Activated naive CD4-positive, alpha-beta T cell treated with anti-CD3 and anti-CD28 coated beads, Interleukin-2, amount 50 U/mL, for 24 hours (primary cell): ENCODE results near the gene PCDHA1.

ENCODE experiments used
- H3K27ac Mint-ChIP-seq: one replicate; pipeline ENCODE4 v1.8.0; 2021; ENCODE audit warnings: mild to moderate bottlenecking, mixed read lengths
- H3K27me3 Mint-ChIP-seq: one replicate; pipeline ENCODE4 v1.8.0; 2021; ENCODE audit warnings: mixed read lengths
- H3K36me3 Mint-ChIP-seq: one replicate; pipeline ENCODE4 v1.8.0; 2021; ENCODE audit warnings: mixed read lengths
- H3K4me1 Mint-ChIP-seq: one replicate; pipeline ENCODE4 v1.8.0; 2021; ENCODE audit warnings: mixed read lengths
- H3K4me3 Mint-ChIP-seq: one replicate; pipeline ENCODE4 v1.8.0; 2021; ENCODE audit warnings: mild to moderate bottlenecking, mixed read lengths
- H3K9me3 Mint-ChIP-seq: one replicate; pipeline ENCODE4 v1.8.0; 2021; ENCODE audit warnings: mixed read lengths

Gene PCDHA1

DNA sequence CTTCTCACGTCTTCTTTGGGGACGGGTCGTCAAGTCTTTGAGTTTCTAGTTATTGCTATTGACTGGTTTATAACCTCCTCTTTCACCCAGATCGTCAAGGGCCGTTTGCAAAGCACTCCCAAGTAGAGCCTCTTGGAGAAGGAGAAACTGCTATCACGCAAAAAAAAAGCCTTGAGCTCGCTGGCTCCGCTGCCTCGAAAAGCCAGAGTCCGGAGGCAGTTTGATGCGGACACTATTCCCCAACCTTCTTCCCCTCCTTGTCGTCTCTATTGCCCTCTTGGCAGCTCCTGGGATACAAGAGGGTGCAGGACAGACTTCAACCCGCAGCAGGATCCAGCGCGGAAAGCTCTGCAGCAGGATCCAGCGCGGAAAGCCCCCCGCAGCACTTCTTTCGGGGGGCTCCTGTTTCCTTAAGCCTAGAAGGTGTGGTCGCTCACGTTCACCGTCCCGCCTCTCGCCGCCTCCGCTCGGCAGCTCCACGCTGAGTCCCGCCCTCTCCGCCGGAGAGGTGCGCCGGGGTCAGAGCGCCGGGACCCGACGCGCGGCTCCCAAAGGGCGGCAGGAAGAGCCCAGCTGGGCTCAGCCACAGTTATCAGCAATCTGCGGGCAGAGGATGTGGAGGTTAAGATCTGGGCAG lies 140.0 kb downstream of the PCDHA1 start, which contains the start of gene PCDHAC1:
PCDHAC1 (plus strand) TSS at position 494 of the 637 bp plus-strand sequence. CDS start 594 bp downstream, outside the sequence.
- peak within 1 kb of the TSS; percentile 59 for H3K4me3 Mint-ChIP-seq
- H3K27ac Mint-ChIP-seq, result no peak within 1 kb of the TSS
- no peaks in the 10 kb centered on the region for H3K9me3 Mint-ChIP-seq
- no peaks in the 10 kb centered on the region for H3K36me3 Mint-ChIP-seq
- H3K27me3 Mint-ChIP-seq, result peaks cover 50% of the 10 kb centered on the region
- H3K4me1 Mint-ChIP-seq, result peaks cover 4% of the 10 kb centered on the region

DNA sequence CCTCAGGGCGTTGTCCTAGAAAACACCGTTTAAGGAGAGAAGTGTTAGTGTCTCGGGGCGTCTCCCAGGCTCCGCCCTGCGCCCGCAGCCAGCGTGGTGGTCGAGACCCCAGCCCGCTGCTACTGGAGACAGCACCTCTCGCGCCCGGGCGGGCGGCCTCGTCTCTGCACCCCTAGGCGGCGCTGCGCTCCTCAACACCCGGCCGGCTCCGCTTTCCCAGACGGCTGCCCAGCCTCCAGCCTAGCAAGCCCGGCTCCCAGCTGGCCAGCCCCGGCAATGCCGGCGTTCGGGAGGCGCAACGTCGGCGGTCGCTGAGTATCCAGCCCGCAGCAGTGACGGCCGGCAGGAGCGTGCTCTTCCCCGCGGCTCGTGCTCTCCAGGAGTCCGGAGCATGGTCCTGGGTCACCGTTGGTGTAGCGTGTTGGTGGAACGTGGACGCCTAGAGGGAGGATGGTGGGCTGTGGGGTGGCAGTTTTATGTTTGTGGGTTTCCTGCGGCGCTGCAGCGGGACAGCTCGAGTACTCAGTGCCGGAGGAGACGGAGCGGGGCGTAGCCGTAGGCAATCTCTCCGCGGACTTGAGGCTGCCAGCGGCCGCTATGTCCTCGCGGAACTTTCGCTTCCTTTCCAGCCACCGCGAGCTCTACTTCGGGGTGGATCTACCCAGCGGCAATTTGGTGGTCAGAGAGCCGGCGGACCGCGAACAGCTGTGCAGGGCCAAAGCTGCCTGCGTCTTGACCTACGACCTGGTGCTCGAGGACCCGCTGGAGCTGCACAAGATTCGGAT lies 140.7 kb downstream of the PCDHA1 start:
- no peak overlapping the region for H3K27ac Mint-ChIP-seq

DNA sequence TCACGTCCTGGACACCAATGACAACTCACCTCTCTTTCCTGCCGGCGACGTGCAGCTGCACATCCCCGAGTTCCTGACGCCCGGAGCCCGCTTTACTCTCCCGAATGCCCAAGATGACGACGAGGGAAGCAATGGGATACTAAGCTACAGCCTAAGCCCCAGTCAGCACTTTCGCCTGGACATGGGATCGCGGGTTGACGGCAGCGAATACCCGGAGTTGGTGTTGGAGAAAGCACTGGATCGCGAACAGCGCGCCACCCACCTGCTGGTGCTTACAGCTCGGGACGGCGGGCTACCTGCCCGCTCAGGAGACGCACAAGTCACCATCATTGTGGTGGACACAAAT lies 141.3 kb downstream of the PCDHA1 start:
- H3K27ac Mint-ChIP-seq, result no peak overlapping the region
- peaks cover 4% of the 10 kb centered on the region for H3K4me1 Mint-ChIP-seq
- H3K36me3 Mint-ChIP-seq, result no peaks in the 10 kb centered on the region
- peaks cover 49% of the 10 kb centered on the region for H3K27me3 Mint-ChIP-seq
- H3K9me3 Mint-ChIP-seq, result no peaks in the 10 kb centered on the region
- H3K4me3 Mint-ChIP-seq, result peak overlapping the region; percentile 59

More for the DNA sequence above, 140.7 kb downstream of the PCDHA1 start:
- Mint-ChIP-seq H3K4me1 (peaks cover 4% of the 10 kb centered on the region), H3K9me3 (no peaks in the 10 kb centered on the region), H3K27me3 (peaks cover 50% of the 10 kb centered on the region), H3K36me3 (no peaks in the 10 kb centered on the region), H3K4me3 (peak overlapping the region; percentile 59)

DNA sequence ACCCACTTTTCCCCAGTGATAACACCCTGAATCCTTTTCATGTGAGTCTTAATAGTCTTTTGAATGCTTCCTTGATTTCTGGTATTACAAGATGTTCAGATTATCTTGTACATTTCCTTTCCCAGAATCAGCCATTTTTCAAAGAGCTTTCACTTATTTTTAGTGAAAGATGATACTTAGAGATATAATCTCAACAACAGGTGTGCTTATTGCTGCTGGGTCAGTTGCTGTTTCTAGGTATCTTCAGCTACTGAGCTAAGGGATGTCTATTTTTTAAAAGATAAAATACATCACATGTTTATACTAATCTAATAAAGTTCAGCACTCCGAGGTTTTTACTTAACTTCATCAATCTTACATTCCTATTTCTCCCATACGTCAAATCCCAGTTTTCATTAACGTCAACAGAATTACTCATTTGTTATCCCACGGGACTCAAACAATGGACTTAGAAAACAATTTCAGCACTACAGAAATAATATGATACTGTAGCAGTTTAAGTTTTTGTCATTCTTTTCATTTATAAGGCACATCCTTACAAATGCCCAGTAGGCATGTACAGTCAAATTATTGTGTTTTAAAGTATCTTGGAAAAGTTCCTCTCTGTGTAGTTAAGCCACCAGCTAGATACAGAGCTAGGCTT lies 149.1 kb downstream of the PCDHA1 start:
- Mint-ChIP-seq H3K4me3 (no peak overlapping the region), H3K4me1 (no peaks in the 10 kb centered on the region), H3K27me3 (peaks cover 7% of the 10 kb centered on the region), H3K36me3 (no peaks in the 10 kb centered on the region), H3K27ac (no peak overlapping the region), H3K9me3 (no peaks in the 10 kb centered on the region)

DNA sequence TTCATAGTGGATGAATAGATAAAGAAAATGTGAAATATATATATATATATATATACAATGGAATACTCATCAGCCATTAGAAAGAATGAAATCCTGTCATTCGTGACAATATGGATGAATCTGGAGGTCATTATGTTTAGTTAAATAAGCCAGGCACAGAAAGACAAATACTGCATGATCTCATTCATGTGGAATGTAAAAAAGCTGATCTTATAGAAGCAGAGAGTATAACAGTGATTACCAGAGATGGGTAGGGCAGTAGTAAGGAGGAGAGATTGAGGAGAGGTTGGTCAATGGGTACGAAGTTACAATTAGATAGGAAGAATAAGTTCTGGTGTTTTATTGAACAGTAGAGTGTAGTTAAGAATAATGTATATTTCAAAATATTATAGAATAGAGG lies 160.6 kb downstream of the PCDHA1 start:
- Mint-ChIP-seq H3K9me3 (peaks cover 20% of the 10 kb centered on the region), H3K4me3 (no peak overlapping the region), H3K27ac (no peak overlapping the region), H3K27me3 (peaks cover 4% of the 10 kb centered on the region), H3K4me1 (no peaks in the 10 kb centered on the region), H3K36me3 (no peaks in the 10 kb centered on the region)

DNA sequence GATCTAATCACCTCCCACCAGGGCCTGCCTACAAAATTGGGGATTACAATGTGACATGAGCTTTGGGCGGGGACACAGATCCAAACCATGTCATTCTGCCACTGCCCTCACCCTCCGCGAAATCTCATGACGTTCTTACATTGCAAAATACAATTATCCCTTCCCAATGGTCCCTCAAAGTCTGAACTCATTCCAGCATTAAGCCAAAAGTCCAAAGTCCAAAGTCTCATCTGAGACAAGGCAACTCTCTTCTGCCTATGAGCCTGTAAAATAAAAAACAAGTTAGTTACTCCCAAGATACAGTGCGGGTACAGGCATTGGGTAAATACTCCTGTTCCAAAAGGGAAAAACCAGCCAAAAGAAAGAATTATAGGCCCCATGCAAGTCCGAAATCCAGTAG lies 165.7 kb downstream of the PCDHA1 start:
- Mint-ChIP-seq H3K27me3 (peaks cover 5% of the 10 kb centered on the region), H3K4me1 (no peaks in the 10 kb centered on the region), H3K9me3 (no peaks in the 10 kb centered on the region), H3K4me3 (no peak overlapping the region), H3K27ac (no peak overlapping the region), H3K36me3 (no peaks in the 10 kb centered on the region)

DNA sequence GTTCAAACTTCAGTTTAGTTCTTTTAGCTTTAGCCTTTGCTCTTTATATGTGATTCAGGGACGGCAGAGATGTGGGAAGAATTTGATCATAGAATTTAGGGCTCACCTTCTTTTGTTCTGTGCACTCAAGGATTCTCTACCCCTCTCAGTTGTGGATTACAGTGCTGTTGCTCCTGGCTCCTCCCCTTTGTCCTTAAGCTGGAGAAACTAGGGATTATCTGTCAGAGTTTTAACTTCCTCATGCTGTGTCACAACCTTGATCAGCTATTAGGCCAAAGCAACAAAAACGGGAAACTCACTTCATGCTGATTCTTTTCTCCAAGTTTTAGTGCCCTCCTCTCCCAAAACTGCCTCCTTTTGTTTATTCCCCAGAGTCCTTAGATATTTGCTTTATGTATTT lies 167.3 kb downstream of the PCDHA1 start:
- Mint-ChIP-seq H3K4me3 (no peak overlapping the region), H3K4me1 (no peaks in the 10 kb centered on the region), H3K27ac (no peak overlapping the region), H3K36me3 (no peaks in the 10 kb centered on the region), H3K9me3 (no peaks in the 10 kb centered on the region), H3K27me3 (peaks cover 5% of the 10 kb centered on the region)

DNA sequence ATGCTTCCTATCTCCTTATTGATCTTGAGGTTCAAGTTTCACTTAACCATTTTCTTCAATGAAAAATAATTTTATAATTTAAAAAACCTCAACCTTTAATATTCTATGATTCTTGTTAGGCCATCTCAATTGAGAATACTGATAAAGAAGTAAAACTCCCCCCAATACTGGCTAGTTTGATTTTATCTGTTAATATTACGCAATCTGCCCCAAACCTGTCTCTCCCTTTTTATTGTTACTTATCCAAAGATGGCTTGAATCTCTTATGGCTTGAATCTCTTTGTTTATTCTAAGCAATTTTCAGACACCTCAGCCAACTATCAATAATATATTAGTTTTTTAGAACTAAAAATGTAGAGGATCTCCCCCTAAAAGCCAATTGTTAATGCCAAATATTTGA lies 176.2 kb downstream of the PCDHA1 start:
- H3K4me3 Mint-ChIP-seq, result no peak overlapping the region
- peaks cover 4% of the 10 kb centered on the region for H3K9me3 Mint-ChIP-seq
- no peaks in the 10 kb centered on the region for H3K36me3 Mint-ChIP-seq
- H3K27me3 Mint-ChIP-seq, result peaks cover 38% of the 10 kb centered on the region
- H3K4me1 Mint-ChIP-seq, result no peaks in the 10 kb centered on the region
- H3K27ac Mint-ChIP-seq, result no peak overlapping the region

DNA sequence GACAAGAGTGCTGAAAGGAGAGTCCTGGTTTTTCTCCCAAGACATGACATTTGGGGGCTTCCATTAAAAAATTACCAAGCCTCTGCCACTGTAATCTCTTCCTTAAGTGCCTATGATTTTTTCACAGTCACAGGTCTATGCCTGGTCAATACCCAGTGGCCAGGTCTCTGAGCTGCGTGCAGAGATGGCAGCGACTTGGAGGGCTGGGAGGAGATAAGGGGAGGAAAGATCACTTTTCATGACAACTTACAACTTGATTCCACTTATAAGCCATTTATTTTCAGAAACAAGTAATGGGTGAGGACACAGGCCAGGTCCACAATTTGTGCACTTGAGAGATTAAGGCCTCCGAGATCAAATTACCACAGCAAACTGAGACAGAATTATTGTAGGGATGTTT lies 178.4 kb downstream of the PCDHA1 start:
- H3K27ac Mint-ChIP-seq, result no peak overlapping the region
- no peaks in the 10 kb centered on the region for H3K4me1 Mint-ChIP-seq
- peaks cover 4% of the 10 kb centered on the region for H3K9me3 Mint-ChIP-seq
- H3K27me3 Mint-ChIP-seq, result peaks cover 46% of the 10 kb centered on the region
- H3K36me3 Mint-ChIP-seq, result no peaks in the 10 kb centered on the region
- H3K4me3 Mint-ChIP-seq, result no peak overlapping the region

DNA sequence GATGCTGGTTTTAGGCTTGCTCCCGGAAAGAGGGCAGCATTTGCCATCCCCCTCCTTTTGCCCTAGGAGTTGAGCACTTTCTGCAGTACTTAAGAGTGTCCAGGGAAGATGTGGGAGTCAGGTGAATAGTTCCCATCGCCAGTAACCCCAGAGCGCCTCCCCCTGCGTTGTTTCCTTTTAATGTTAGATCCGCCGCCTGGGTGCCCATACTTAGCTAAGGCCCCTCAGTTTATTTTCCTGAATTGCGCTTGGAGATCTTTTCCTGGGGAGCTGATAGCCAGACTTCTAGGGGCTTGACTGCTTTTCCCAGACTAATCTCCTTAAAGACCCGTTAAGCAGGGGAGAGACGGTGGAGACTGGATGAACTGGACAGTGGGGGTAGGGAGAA lies 180.0 kb downstream of the PCDHA1 start:
- Mint-ChIP-seq H3K9me3 (peaks cover 4% of the 10 kb centered on the region), H3K4me1 (no peaks in the 10 kb centered on the region), H3K27ac (no peak overlapping the region), H3K4me3 (peak overlapping the region; percentile 58), H3K36me3 (no peaks in the 10 kb centered on the region), H3K27me3 (peaks cover 45% of the 10 kb centered on the region)

DNA sequence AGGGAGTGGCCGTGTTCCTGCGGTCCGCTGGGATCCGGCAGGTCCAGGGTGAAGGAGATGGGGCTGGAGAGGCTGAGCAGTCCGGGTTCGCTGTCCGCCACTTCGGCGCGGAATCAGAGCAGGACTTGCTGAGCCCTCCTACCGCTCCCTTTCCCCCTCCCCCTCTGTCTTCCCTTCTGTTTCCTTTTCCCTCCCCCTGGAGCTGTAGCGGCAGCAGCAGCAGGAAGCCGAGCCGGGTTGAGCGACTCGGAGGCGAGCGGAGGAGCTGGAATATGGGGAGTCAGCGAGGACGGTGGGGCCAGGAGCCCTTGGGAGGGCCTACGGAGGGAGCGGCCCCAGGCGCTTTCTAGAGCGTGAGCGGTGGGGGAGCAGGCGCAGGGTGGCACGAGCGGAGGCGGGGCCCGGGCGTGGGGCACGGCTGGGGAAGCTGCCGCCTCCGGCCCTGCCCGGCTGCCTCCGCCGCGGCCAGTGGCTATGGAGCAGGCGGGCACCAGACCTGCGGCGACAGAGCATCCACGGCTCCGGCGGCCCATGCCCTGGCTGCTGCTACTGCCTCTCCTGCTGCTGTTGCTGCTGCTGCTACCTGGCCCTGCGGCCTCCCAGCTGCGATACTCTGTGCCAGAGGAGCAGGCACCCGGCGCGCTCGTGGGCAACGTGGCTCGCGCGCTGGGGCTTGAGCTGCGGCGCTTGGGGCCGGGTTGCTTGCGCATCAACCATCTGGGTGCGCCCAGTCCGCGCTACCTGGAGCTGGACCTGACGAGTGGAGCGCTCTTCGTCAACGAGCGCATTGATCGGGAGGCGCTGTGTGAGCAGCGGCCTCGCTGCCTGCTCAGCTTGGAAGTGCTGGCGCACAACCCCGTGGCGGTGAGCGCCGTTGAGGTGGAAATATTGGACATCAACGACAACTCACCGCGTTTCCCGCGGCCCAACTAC lies 180.6 kb downstream of the PCDHA1 start, which contains the start of gene PCDHAC2:
PCDHAC2 (plus strand) TSS at position 184 of the 933 bp plus-strand sequence; CDS start at position 475, 291 bp downstream.
- Mint-ChIP-seq H3K9me3 (peaks cover 4% of the 10 kb centered on the region), H3K4me1 (no peaks in the 10 kb centered on the region), H3K27ac (no peak within 1 kb of the TSS), H3K4me3 (peak within 1 kb of the TSS; percentile 58), H3K27me3 (peaks cover 42% of the 10 kb centered on the region), H3K36me3 (no peaks in the 10 kb centered on the region)

DNA sequence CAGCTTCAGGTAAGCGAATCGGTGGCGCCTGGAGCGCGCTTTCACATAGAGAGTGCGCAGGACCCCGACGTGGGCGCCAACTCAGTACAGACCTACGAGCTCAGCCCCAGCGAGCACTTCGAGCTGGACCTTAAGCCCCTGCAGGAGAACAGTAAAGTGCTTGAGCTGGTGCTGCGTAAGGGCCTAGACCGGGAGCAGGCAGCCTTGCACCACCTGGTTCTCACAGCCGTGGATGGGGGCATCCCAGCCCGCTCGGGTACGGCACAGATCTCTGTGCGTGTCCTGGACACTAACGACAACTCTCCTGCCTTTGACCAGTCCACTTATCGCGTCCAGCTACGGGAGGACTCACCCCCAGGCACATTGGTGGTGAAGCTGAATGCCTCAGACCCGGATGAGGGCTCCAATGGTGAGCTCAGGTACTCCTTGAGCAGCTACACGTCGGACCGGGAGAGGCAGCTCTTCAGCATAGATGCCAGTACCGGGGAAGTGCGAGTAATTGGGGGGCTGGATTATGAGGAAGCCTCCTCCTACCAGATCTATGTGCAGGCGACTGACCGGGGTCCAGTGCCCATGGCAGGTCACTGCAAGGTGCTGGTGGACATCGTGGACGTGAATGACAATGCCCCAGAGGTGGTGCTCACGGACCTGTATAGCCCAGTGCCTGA lies 181.4 kb downstream of the PCDHA1 start:
- peaks cover 3% of the 10 kb centered on the region for H3K9me3 Mint-ChIP-seq
- H3K4me1 Mint-ChIP-seq, result no peaks in the 10 kb centered on the region
- no peak overlapping the region for H3K4me3 Mint-ChIP-seq
- no peak overlapping the region for H3K27ac Mint-ChIP-seq
- H3K36me3 Mint-ChIP-seq, result no peaks in the 10 kb centered on the region
- H3K27me3 Mint-ChIP-seq, result peaks cover 42% of the 10 kb centered on the region

DNA sequence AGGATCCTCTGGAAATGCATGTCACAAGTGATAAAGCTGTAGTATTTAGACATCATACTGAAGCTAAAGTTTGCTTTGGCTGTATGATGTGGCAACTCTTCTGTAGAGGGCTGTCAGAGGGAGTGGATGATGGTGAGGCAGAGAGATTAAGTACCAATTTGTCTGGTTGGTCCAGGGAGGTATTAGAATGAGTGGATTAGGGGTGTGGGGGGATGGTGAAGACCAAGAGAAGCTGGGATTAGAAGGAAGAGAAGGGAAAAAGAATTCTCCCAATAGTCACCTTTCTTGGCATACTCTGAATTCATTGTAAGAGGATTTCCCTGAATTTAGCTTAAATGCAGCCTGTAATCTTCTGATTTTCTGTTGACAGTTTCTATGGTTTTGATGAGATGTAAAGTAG lies 183.9 kb downstream of the PCDHA1 start:
- Mint-ChIP-seq H3K27me3 (peaks cover 26% of the 10 kb centered on the region), H3K4me1 (no peaks in the 10 kb centered on the region), H3K27ac (no peak overlapping the region), H3K36me3 (no peaks in the 10 kb centered on the region), H3K4me3 (no peak overlapping the region), H3K9me3 (no peaks in the 10 kb centered on the region)

DNA sequence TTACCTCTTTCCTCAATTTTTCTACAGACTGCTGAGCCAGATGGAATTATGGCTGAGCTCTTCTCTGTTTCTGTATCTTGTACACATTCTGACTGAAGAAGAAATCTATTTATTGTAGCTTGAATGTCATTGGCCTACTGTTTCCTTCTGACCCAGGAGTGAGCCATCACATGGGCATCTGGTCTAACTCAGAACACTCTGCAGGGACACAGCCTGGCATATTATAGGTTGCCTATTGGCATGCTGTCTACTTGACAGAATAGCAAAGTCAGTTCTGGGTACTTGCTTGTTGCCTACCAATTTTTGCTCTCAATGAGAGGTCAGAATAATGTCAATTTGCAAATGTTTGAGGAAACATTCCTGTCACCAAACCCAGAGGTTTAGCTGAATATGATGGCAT lies 187.6 kb downstream of the PCDHA1 start:
- Mint-ChIP-seq H3K36me3 (no peaks in the 10 kb centered on the region), H3K27me3 (peaks cover 11% of the 10 kb centered on the region), H3K27ac (no peak overlapping the region), H3K4me3 (no peak overlapping the region), H3K4me1 (no peaks in the 10 kb centered on the region), H3K9me3 (no peaks in the 10 kb centered on the region)

DNA sequence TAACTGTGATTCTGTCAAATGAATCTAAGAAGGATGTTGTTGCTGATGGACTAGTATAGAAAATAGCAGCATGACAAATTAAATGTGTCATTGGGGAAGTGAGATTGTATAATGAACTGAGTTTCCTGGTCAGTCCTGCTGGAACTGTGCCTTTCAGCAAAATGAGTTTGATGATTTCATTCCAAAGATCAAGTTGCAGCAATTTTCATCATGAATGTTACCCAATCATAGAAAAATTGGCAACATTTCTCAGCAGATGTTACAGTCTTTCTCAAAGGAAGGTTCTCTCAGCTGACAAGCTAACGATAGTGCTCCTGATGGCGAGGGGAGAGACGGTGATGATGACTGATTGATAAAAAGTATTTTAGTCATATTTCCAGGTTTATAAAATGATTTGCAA lies 191.1 kb downstream of the PCDHA1 start:
- no peaks in the 10 kb centered on the region for H3K9me3 Mint-ChIP-seq
- peaks cover 17% of the 10 kb centered on the region for H3K27me3 Mint-ChIP-seq
- H3K4me1 Mint-ChIP-seq, result no peaks in the 10 kb centered on the region
- no peaks in the 10 kb centered on the region for H3K36me3 Mint-ChIP-seq
- H3K4me3 Mint-ChIP-seq, result no peak overlapping the region
- no peak overlapping the region for H3K27ac Mint-ChIP-seq
